ENCODE measurements around the gene RETREG2.
A peak's percentile ranks its signal among the peaks of the same experiment; 100 is the strongest.
"Not testable (repeated sequence)": the region's sequence is repeated elsewhere in the genome, so short reads cannot be mapped to it uniquely, and the experiment has no call there.

The RETREG2 gene

GRCh38 chr2:219200502-219201326, 22.6 kb downstream of the RETREG2 start:
- not testable (repeated sequence) for H3K9ac ChIP-seq (ENCODE audit: low read length); H3K27me3 ChIP-seq (ENCODE audit: control insufficient read depth in 1 of 2, insufficient read depth in 2 of 2, low read length in 2 of 2); H3K27ac ChIP-seq (ENCODE audit: low read depth, low read length); H3K9me3 ChIP-seq (ENCODE audit: low read length); H3K36me3 ChIP-seq (ENCODE audit: insufficient read depth, low read length); H3K4me3 ChIP-seq (ENCODE audit: low read depth in 1 of 2, low read length in 2 of 2); H3K4me1 ChIP-seq (ENCODE audit: insufficient read depth, low read length)

GRCh38 chr2:219201331-219201730, 23.3 kb downstream of the RETREG2 start:
- H3K4me3 ChIP-seq (ENCODE audit: low read depth in 1 of 2, low read length in 2 of 2); H3K4me1 ChIP-seq (ENCODE audit: insufficient read depth, low read length); H3K27ac ChIP-seq (ENCODE audit: low read depth, low read length); H3K9ac ChIP-seq (ENCODE audit: low read length); H3K36me3 ChIP-seq (ENCODE audit: insufficient read depth, low read length); H3K27me3 ChIP-seq (ENCODE audit: control insufficient read depth in 1 of 2, insufficient read depth in 2 of 2, low read length in 2 of 2); H3K9me3 ChIP-seq (ENCODE audit: low read length): not testable (repeated sequence)

- Histone ChIP-seq H3K4me1 (ENCODE audit: insufficient read depth, low read length) (peaks cover 20% of the 10 kb centered on the region), H3K9ac (ENCODE audit: low read length) (no peak overlapping the region), H3K36me3 (ENCODE audit: insufficient read depth, low read length) (peaks cover 17% of the 10 kb centered on the region), H3K27ac (ENCODE audit: low read depth, low read length) (no peak overlapping the region), H3K27me3 (ENCODE audit: control insufficient read depth in 1 of 2, insufficient read depth in 2 of 2, low read length in 2 of 2) (no peaks in the 10 kb centered on the region), H3K4me3 (ENCODE audit: low read depth in 1 of 2, low read length in 2 of 2) (no peak overlapping the region), H3K9me3 (ENCODE audit: low read length) (no peaks in the 10 kb centered on the region)
Measured at GRCh38 chr2:219204425-219205164, 26.5 kb downstream of the RETREG2 start.

- Histone ChIP-seq H3K9me3 (ENCODE audit: low read length) (no peaks in the 10 kb centered on the region), H3K4me3 (ENCODE audit: low read depth in 1 of 2, low read length in 2 of 2) (no peak overlapping the region), H3K27ac (ENCODE audit: low read depth, low read length) (no peak overlapping the region), H3K27me3 (ENCODE audit: control insufficient read depth in 1 of 2, insufficient read depth in 2 of 2, low read length in 2 of 2) (no peaks in the 10 kb centered on the region), H3K4me1 (ENCODE audit: insufficient read depth, low read length) (peaks cover 20% of the 10 kb centered on the region), H3K9ac (ENCODE audit: low read length) (no peak overlapping the region), H3K36me3 (ENCODE audit: insufficient read depth, low read length) (peaks cover 22% of the 10 kb centered on the region)
Measured at GRCh38 chr2:219205165-219205538, 27.1 kb downstream of the RETREG2 start.

- H3K9ac ChIP-seq (ENCODE audit: low read length), result peak overlapping the region; percentile 96
- H3K27me3 ChIP-seq (ENCODE audit: control insufficient read depth in 1 of 2, insufficient read depth in 2 of 2, low read length in 2 of 2), result no peaks in the 10 kb centered on the region
- peaks cover 20% of the 10 kb centered on the region for H3K4me1 ChIP-seq (ENCODE audit: insufficient read depth, low read length)
- H3K4me3 ChIP-seq (ENCODE audit: low read depth in 1 of 2, low read length in 2 of 2), result peak overlapping the region; percentile 73 to 87
- peak overlapping the region; percentile 93 for H3K27ac ChIP-seq (ENCODE audit: low read depth, low read length)
- H3K9me3 ChIP-seq (ENCODE audit: low read length), result no peaks in the 10 kb centered on the region
- peaks cover 30% of the 10 kb centered on the region for H3K36me3 ChIP-seq (ENCODE audit: insufficient read depth, low read length)
Measured at GRCh38 chr2:219205981-219206327, 27.9 kb downstream of the RETREG2 start.

GRCh38 chr2:219206328-219207133, 28.5 kb downstream of the RETREG2 start, which contains the start of gene ZFAND2B:
ZFAND2B (plus strand) TSS chr2:219206782; CDS start chr2:219206988, 206 bp downstream.
- Histone ChIP-seq H3K36me3 (ENCODE audit: insufficient read depth, low read length) (peaks cover 31% of the 10 kb centered on the region), H3K4me3 (ENCODE audit: low read depth in 1 of 2, low read length in 2 of 2) (peak within 1 kb of the TSS; percentile 73 to 87), H3K27me3 (ENCODE audit: control insufficient read depth in 1 of 2, insufficient read depth in 2 of 2, low read length in 2 of 2) (no peaks in the 10 kb centered on the region), H3K27ac (ENCODE audit: low read depth, low read length) (peak within 1 kb of the TSS; percentile 97), H3K9me3 (ENCODE audit: low read length) (no peaks in the 10 kb centered on the region), H3K9ac (ENCODE audit: low read length) (peak within 1 kb of the TSS; percentile 96), H3K4me1 (ENCODE audit: insufficient read depth, low read length) (peaks cover 20% of the 10 kb centered on the region)

GRCh38 chr2:219207134-219207883, 29.2 kb downstream of the RETREG2 start:
- peak overlapping the region; percentile 97 for H3K27ac ChIP-seq (ENCODE audit: low read depth, low read length)
- peak overlapping the region; percentile 73 to 87 for H3K4me3 ChIP-seq (ENCODE audit: low read depth in 1 of 2, low read length in 2 of 2)
- H3K36me3 ChIP-seq (ENCODE audit: insufficient read depth, low read length), result peaks cover 31% of the 10 kb centered on the region
- peaks cover 20% of the 10 kb centered on the region for H3K4me1 ChIP-seq (ENCODE audit: insufficient read depth, low read length)
- no peaks in the 10 kb centered on the region for H3K9me3 ChIP-seq (ENCODE audit: low read length)
- peak overlapping the region; percentile 44 for H3K9ac ChIP-seq (ENCODE audit: low read length)
- H3K27me3 ChIP-seq (ENCODE audit: control insufficient read depth in 1 of 2, insufficient read depth in 2 of 2, low read length in 2 of 2), result no peaks in the 10 kb centered on the region

- peak overlapping the region; percentile 44 for H3K9ac ChIP-seq (ENCODE audit: low read length)
- H3K36me3 ChIP-seq (ENCODE audit: insufficient read depth, low read length), result peaks cover 36% of the 10 kb centered on the region
- H3K9me3 ChIP-seq (ENCODE audit: low read length), result no peaks in the 10 kb centered on the region
- peak overlapping the region; percentile 97 for H3K27ac ChIP-seq (ENCODE audit: low read depth, low read length)
- no peaks in the 10 kb centered on the region for H3K27me3 ChIP-seq (ENCODE audit: control insufficient read depth in 1 of 2, insufficient read depth in 2 of 2, low read length in 2 of 2)
- peak overlapping the region; percentile 4 to 87 for H3K4me3 ChIP-seq (ENCODE audit: low read depth in 1 of 2, low read length in 2 of 2)
- peaks cover 20% of the 10 kb centered on the region for H3K4me1 ChIP-seq (ENCODE audit: insufficient read depth, low read length)
Measured at GRCh38 chr2:219207884-219208740, 30.0 kb downstream of the RETREG2 start.

- Histone ChIP-seq H3K27ac (ENCODE audit: low read depth, low read length) (no peak overlapping the region), H3K4me1 (ENCODE audit: insufficient read depth, low read length) (peaks cover 20% of the 10 kb centered on the region), H3K9me3 (ENCODE audit: low read length) (no peaks in the 10 kb centered on the region), H3K27me3 (ENCODE audit: control insufficient read depth in 1 of 2, insufficient read depth in 2 of 2, low read length in 2 of 2) (no peaks in the 10 kb centered on the region), H3K4me3 (ENCODE audit: low read depth in 1 of 2, low read length in 2 of 2) (no peak overlapping the region), H3K9ac (ENCODE audit: low read length) (no peak overlapping the region), H3K36me3 (ENCODE audit: insufficient read depth, low read length) (peaks cover 48% of the 10 kb centered on the region)
Measured at GRCh38 chr2:219209236-219210195, 31.4 kb downstream of the RETREG2 start.
